PC-3 (cell line): ENCODE measurements around the gene C15orf62. TPM values are rescaled to one million over a fixed set of nuclear protein-coding genes. Genes with fewer than 3 reads are reported as not detected.

ENCODE experiments used
- ATAC-seq: fragments of 200-7000 bp; cut with Tn5 transposase; 2 replicates; pipeline ENCODE4 v1.9.1; 2020; ENCODE audit warnings: mild to moderate bottlenecking, moderate library complexity
- BruUV-seq: library from RNA; stranded (reverse); fragments of 400-500 nt; replicated peaks from 2 replicates; lab custom pipeline; 2021; lab: Mats Ljungman, UMichigan
- CTCF ChIA-PET: fragments of 300-600 bp; sonication (Branson Sonifier 250); formaldehyde crosslinking; loops from one replicate; lab custom pipeline; 2022; ENCODE audit warnings: antibody characterized with exemption; lab: Charles Lee
- POLR2A ChIA-PET: fragments of 300-600 bp; sonication (Branson Sonifier 250); formaldehyde crosslinking; loops from one replicate; lab custom pipeline; 2022; ENCODE audit warnings: antibody characterized with exemption; ENCODE audit not compliant: unreplicated experiment; lab: Charles Lee
- DNase-seq: peaks from one replicate; pipeline ENCODE4 v3.0.0-alpha.2; 2015
- H2AFZ ChIP-seq: fragments of 300-600 bp; sonication (generic); 2 replicates; pipeline ENCODE4 v1.6.0; 2016; ENCODE audit warnings: antibody characterized with exemption, low read length
- H3F3A ChIP-seq: fragments of 300-600 bp; sonication (generic); one replicate; pipeline ENCODE4 v1.6.0; 2017; ENCODE audit warnings: antibody characterized with exemption, low read length, control low read depth, mild to moderate bottlenecking; ENCODE audit not compliant: unreplicated experiment
- H3K27ac ChIP-seq: fragments of 300-600 bp; sonication (generic); 2 replicates; pipeline ENCODE4 v1.5.1; 2016; ENCODE audit warnings: mild to moderate bottlenecking, low read length
- H3K27me3 ChIP-seq: fragments of 300-600 bp; sonication (generic); 2 replicates; pipeline ENCODE4 v1.6.1; 2016; ENCODE audit warnings: low read length, mixed read lengths
- H3K36me3 ChIP-seq: fragments of 300-600 bp; sonication (generic); 2 replicates; pipeline ENCODE4 v1.6.1; 2016; ENCODE audit warnings: low read depth, mixed run types, low read length, mixed read lengths
- H3K4me1 ChIP-seq: fragments of 300-600 bp; sonication (generic); 2 replicates; pipeline ENCODE4 v1.5.1; 2016; ENCODE audit warnings: low read length; ENCODE audit not compliant: insufficient read depth
- H3K4me2 ChIP-seq: fragments of 300-600 bp; sonication (generic); 2 replicates; pipeline ENCODE4 v1.6.0; 2016; ENCODE audit warnings: low read length
- H3K4me3 ChIP-seq: fragments of 300-600 bp; sonication (generic); 2 replicates; pipeline ENCODE4 v1.5.1; 2016; ENCODE audit warnings: mild to moderate bottlenecking, low read length, mixed read lengths
- H3K79me2 ChIP-seq: fragments of 300-600 bp; sonication (generic); 2 replicates; pipeline ENCODE4 v1.6.1; 2017; ENCODE audit warnings: low read length, mixed read lengths
- H3K9ac ChIP-seq: fragments of 300-600 bp; sonication (generic); 2 replicates; pipeline ENCODE4 v1.6.0; 2016; ENCODE audit warnings: mild to moderate bottlenecking, low read length
- H3K9me2 ChIP-seq: fragments of 300-600 bp; sonication (generic); replicated peaks from 2 replicates; pipeline ENCODE4 v1.6.1; 2016; ENCODE audit warnings: mixed run types, low read length, mixed read lengths
- H3K9me3 ChIP-seq: fragments of 300-600 bp; sonication (generic); 2 replicates; pipeline ENCODE4 v1.6.1; 2016; ENCODE audit warnings: low read length, mixed read lengths
- H4K20me1 ChIP-seq: fragments of 300-600 bp; sonication (generic); 2 replicates; pipeline ENCODE4 v1.6.1; 2016; ENCODE audit warnings: low read length, mixed read lengths
- CTCF ChIP-seq: fragments of 300-600 bp; sonication (generic); conservative IDR thresholded peaks from 2 replicates; pipeline ENCODE4 v1.5.1; 2017; ENCODE audit warnings: antibody characterized with exemption, low read depth, mild to moderate bottlenecking, low read length
- EZH2 ChIP-seq: fragments of 300-600 bp; sonication (generic); IDR thresholded peaks from one replicate; pipeline ENCODE4 v1.6.1; 2017; ENCODE audit warnings: antibody characterized with exemption, mild to moderate bottlenecking, low read length; ENCODE audit not compliant: unreplicated experiment
- EZH2phosphoT487 ChIP-seq: fragments of 300-600 bp; sonication (generic); IDR thresholded peaks from 2 replicates; pipeline ENCODE4 v1.6.1; 2018; ENCODE audit warnings: mild to moderate bottlenecking, antibody characterized with exemption, low read length, borderline replicate concordance
- intact Hi-C: fragments of 100-400 bp; cut with micrococcal nuclease; formaldehyde crosslinking; loops from 2 replicates; pipeline ENCODE4 v1.9.0; 2023
- total RNA-seq: library from RNA; depleted of rRNA; stranded (reverse); fragments of >200 nt; gene quantifications from 2 replicates; pipeline ENCODE4 v1.2.3, GENCODE V29; 2014; rRNA removed

The C15orf62 gene
- total RNA-seq, 1 experiment from 2014 or later = 1.5 TPM

DNA sequence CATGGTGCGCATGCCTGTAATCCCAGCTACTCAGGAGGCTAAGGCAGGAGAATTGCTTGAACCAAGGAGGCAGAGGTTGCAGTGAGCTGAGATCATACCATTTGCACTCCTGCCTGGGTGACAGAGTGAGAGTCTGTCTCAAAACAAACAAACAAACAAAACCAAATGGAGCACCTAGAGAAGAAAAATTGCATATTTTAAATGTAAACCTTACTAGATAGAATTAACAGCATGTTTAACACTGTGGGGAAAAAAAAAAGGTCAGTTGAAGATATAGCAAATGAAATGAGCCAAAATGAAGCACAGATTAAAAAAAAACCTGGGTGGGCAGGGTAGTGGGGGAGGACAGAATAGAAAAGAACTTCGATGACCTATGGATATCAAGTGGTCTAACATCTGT is 51.4 kb downstream of the C15orf62 start:
- Histone ChIP-seq H3K9me2 (no peaks in the 10 kb centered on the region), H2AFZ (no peak overlapping the region), H3K79me2 (no peaks in the 10 kb centered on the region), H3K9me3 (no peaks in the 10 kb centered on the region), H3F3A (peaks cover 3% of the 10 kb centered on the region), H3K4me1 (peaks cover 32% of the 10 kb centered on the region), H3K36me3 (no peaks in the 10 kb centered on the region), H4K20me1 (no peaks in the 10 kb centered on the region), H3K4me2 (no peak overlapping the region), H3K4me3 (no peak overlapping the region), H3K27ac (no peak overlapping the region), H3K9ac (no peak overlapping the region), H3K27me3 (no peaks in the 10 kb centered on the region)
- ATAC-seq = no peak
- ChIA-PET CTCF (no interaction called here), POLR2A (no interaction called here)
- TF ChIP-seq EZH2 (no peak), EZH2phosphoT487 (no peak), CTCF (no peak)
- intact Hi-C loops = no loop called here
- no peak for DNase-seq
- no TSS peak for BruUV-seq

Other genes with a start within 250 kb of the C15orf62 start
- 16.1 and 19.9 TPM in 2 replicates for gene CCDC32, start 204.9 kb upstream of the C15orf62 start, total RNA-seq
- 22.2 and 24.4 TPM in 2 replicates for gene RPUSD2, start 200.7 kb upstream of the C15orf62 start, total RNA-seq
- 33.5 and 33.8 TPM in 2 replicates for gene KNL1, start 175.7 kb upstream of the C15orf62 start, total RNA-seq
- 17.3 and 21.9 TPM in 2 replicates for gene RAD51, start 74.8 kb upstream of the C15orf62 start, total RNA-seq
- gene RMDN3, start 14.7 kb upstream of the C15orf62 start, total RNA-seq = 21.4 and 34.0 TPM in 2 replicates
- 58.9 and 65.8 TPM in 2 replicates for gene GCHFR, start 5.9 kb upstream of the C15orf62 start, total RNA-seq
- gene ZFYVE19, start 37.1 kb downstream of the C15orf62 start, total RNA-seq = 32.3 and 39.6 TPM in 2 replicates
- 51.2 and 53.3 TPM in 2 replicates for gene DNAJC17, start 37.5 kb downstream of the C15orf62 start, total RNA-seq
- gene PPP1R14D, start 58.7 kb downstream of the C15orf62 start, total RNA-seq = 0.33 TPM in 1 of 2 replicates, not detected in the other
- 177 and 244 TPM in 2 replicates for gene SPINT1, start 74.1 kb downstream of the C15orf62 start, total RNA-seq
- 39.5 and 52.2 TPM in 2 replicates for gene RHOV, start 104.3 kb downstream of the C15orf62 start, total RNA-seq
- gene VPS18, start 124.5 kb downstream of the C15orf62 start, total RNA-seq = 37.6 and 39.5 TPM in 2 replicates
- gene DLL4, start 159.4 kb downstream of the C15orf62 start, total RNA-seq = 2.2 and 2.9 TPM in 2 replicates
- gene CHAC1, start 183.5 kb downstream of the C15orf62 start, total RNA-seq = 6.2 and 13.3 TPM in 2 replicates